B cell (primary cell): Measurements from ENCODE around the gene PYROXD2. TPM values are rescaled to one million over a fixed set of nuclear protein-coding genes. Genes with fewer than 3 reads are reported as not detected.

Source experiments
- ATAC-seq: fragments of 200-7000 bp; cut with Tn5 transposase; one replicate; pipeline ENCODE4 v1.10.0; 2021; ENCODE audit warnings: low read depth, mild to moderate bottlenecking, moderate number of reproducible peaks, moderate library complexity
- CTCF ChIA-PET: fragments of 350-600 bp; sonication (Branson Sonifier 250); formaldehyde crosslinking; loops from one replicate; lab custom pipeline; 2021; ENCODE audit warnings: antibody characterized with exemption, inconsistent platforms; lab: Charles Lee
- POLR2A ChIA-PET: fragments of 350-600 bp; sonication (Branson Sonifier 250); formaldehyde crosslinking; loops from one replicate; lab custom pipeline; 2021; ENCODE audit warnings: antibody characterized with exemption; lab: Charles Lee
- DNase-seq: peaks from one replicate; pipeline ENCODE4 v3.0.0; 2013
- H2AFZ ChIP-seq: 2 replicates; pipeline ENCODE4 v1.6.1; 2012; ENCODE audit warnings: mild to moderate bottlenecking, low read depth, low read length; ENCODE audit not compliant: insufficient read depth, poor library complexity, severe bottlenecking
- H3K27ac ChIP-seq, 2 donors: 1 replicate in 1 of 2; 2 replicates in 1 of 2; pipeline ENCODE4 v1.5.1; 2012 to 2013; ENCODE audit warnings: low read length in 2 of 2, mild to moderate bottlenecking in 2 of 2, moderate library complexity in 1 of 2
- H3K27me3 ChIP-seq, 4 experiments: fragments of 200-600 bp in 1 of 4; sonication (generic) in 1 of 4; replicated peaks in 1 of 4; 1 replicate in 2 of 4; 2 replicates in 2 of 4; pipeline versions ENCODE4 v1.6.1 to v1.7.0; 2013 to 2016; ENCODE audit warnings: low read length in 3 of 4, mild to moderate bottlenecking in 2 of 4, mixed read lengths in 1 of 4, moderate library complexity in 1 of 4; ENCODE audit not compliant: insufficient read depth in 4 of 4, control insufficient read depth in 3 of 4; ENCODE audit errors: control extremely low read depth in 1 of 4
- H3K36me3 ChIP-seq, 2 experiments: replicated peaks in 1 of 2; 1 replicate in 1 of 2; 2 replicates in 1 of 2; pipeline versions ENCODE4 v1.6.1 to v1.7.1; 2013; ENCODE audit warnings: low read length in 1 of 2; ENCODE audit not compliant: insufficient read depth in 2 of 2, control insufficient read depth in 1 of 2; ENCODE audit errors: control extremely low read depth in 1 of 2, extremely low read depth in 1 of 2
- H3K4me1 ChIP-seq, 2 donors: fragments of 200-600 bp in 1 of 2; sonication (generic) in 1 of 2; 1 replicate in 1 of 2; 2 replicates in 1 of 2; pipeline versions ENCODE4 v1.5.1 to v1.6.1; 2013 to 2017; ENCODE audit warnings: low read length in 2 of 2; ENCODE audit not compliant: control insufficient read depth in 2 of 2, insufficient read depth in 2 of 2
- H3K4me2 ChIP-seq: replicated peaks from 2 replicates; pipeline ENCODE3; 2012; ENCODE audit warnings: mild to moderate bottlenecking, low read depth, low read length; ENCODE audit not compliant: poor library complexity, severe bottlenecking
- H3K4me3 ChIP-seq, 5 experiments: fragments of 200-600 bp in 1 of 5; sonication (generic) in 1 of 5; 1 replicate in 3 of 5; 2 replicates in 2 of 5; pipeline versions ENCODE4 v1.5.1 to v1.7.0; 2011 to 2016; ENCODE audit warnings: low read length in 4 of 5, mild to moderate bottlenecking in 4 of 5, low read depth in 2 of 5, control low read depth in 1 of 5, moderate library complexity in 1 of 5; ENCODE audit not compliant: insufficient read depth in 1 of 5; ENCODE audit errors: control extremely low read depth in 1 of 5, extremely low read depth in 1 of 5
- H3K79me2 ChIP-seq: fragments of 200-600 bp; sonication (generic); one replicate; pipeline ENCODE4 v1.6.0; 2016; ENCODE audit warnings: low read length; ENCODE audit not compliant: control insufficient read depth, insufficient read depth
- H3K9ac ChIP-seq: fragments of 200-600 bp; sonication (generic); 2 replicates; pipeline ENCODE4 v1.6.1; 2017; ENCODE audit warnings: mild to moderate bottlenecking, low read length, moderate library complexity
- H3K9me3 ChIP-seq, 3 donors: one replicate each; pipeline versions ENCODE4 v1.6.1 to v1.7.1; 2013; ENCODE audit warnings: low read length in 2 of 3; ENCODE audit not compliant: control insufficient read depth in 2 of 3, insufficient read depth in 1 of 3; ENCODE audit errors: control extremely low read depth in 1 of 3
- H4K20me1 ChIP-seq: 2 replicates; pipeline ENCODE4 v1.6.0; 2012; ENCODE audit warnings: mild to moderate bottlenecking, low read length; ENCODE audit not compliant: insufficient read depth, control insufficient read depth, poor library complexity, severe bottlenecking
- H3K27ac Mint-ChIP-seq: one replicate; pipeline ENCODE4 v1.8.0; 2021; ENCODE audit warnings: mixed read lengths
- H3K27me3 Mint-ChIP-seq: one replicate; pipeline ENCODE4 v1.8.0; 2021; ENCODE audit warnings: mixed read lengths
- H3K4me1 Mint-ChIP-seq: one replicate; pipeline ENCODE4 v1.8.0; 2021; ENCODE audit warnings: mixed read lengths
- H3K4me3 Mint-ChIP-seq: one replicate; pipeline ENCODE4 v1.8.0; 2021; ENCODE audit warnings: mixed read lengths
- H3K9me3 Mint-ChIP-seq: one replicate; pipeline ENCODE4 v1.8.0; 2022; ENCODE audit warnings: mixed read lengths; ENCODE audit not compliant: insufficient read depth
- CTCF ChIP-seq: fragments of 200-600 bp; IDR thresholded peaks from one replicate; pipeline ENCODE4 v1.8.0; 2022; ENCODE audit warnings: antibody characterized with exemption, mild to moderate bottlenecking
- EZH2 ChIP-seq: IDR thresholded peaks from 2 replicates; pipeline ENCODE4 v1.6.1; 2012; ENCODE audit warnings: borderline replicate concordance, low read depth, mild to moderate bottlenecking, moderate library complexity, low read length; ENCODE audit not compliant: insufficient read depth, poor library complexity, severe bottlenecking
- WGBS: methylation state at CpG from one replicate; pipeline ENCODE4 v1.1.5; 2013; ENCODE audit warnings: missing lambda C conversion rate; ENCODE audit not compliant: insufficient coverage; 5-methylcytosine and 5-hydroxymethylcytosine counted together
- intact Hi-C: fragments of 100-400 bp; cut with micrococcal nuclease; formaldehyde crosslinking; loops from one replicate; pipeline ENCODE4 v1.10.0; 2022
- polyA plus RNA-seq: library from polyadenylated mRNA; depleted of rRNA; stranded (reverse); fragments of >200 nt; gene quantifications from 2 replicates; pipeline ENCODE4 v1.2.3, GENCODE V29; 2012
- total RNA-seq, 2 donors: library from RNA; stranded (reverse); fragments of 120-200 nt in 1 of 2; gene quantifications; 1 replicate in 1 of 2; 2 replicates in 1 of 2; pipeline versions ENCODE4 v1.2.3 to v1.2.4, GENCODE V29; 2013 to 2022

PYROXD2 gene
- total and polyA plus RNA-seq, 2 donors (not counting 1 experiment from before 2014, with no cell fraction given), result 25.1 to 960 TPM

GRCh38 chr10:98430427-98430826 lies 15.4 kb upstream of the PYROXD2 start:
- Histone ChIP-seq H3K4me2 (no peak overlapping the region), H3K9me3 (peaks cover 4 to 16% (median 16%) of the 10 kb centered on the region in 3 donors), H4K20me1 (peaks cover 8% of the 10 kb centered on the region), H3K4me1 (no peaks in the 10 kb centered on the region), H3K36me3 (peaks cover 27 to 74% of the 10 kb centered on the region in 2 experiments), H3K27me3 (no peaks in the 10 kb centered on the region), H2AFZ (no peak overlapping the region), H3K9ac (no peak overlapping the region), H3K4me3 (no peak overlapping the region), H3K27ac (no peak overlapping the region), H3K79me2 (no peaks in the 10 kb centered on the region)
- no peak overlapping the region for H3K27ac Mint-ChIP-seq
- DNase-seq (no peak), ATAC-seq (no peak)
- H3K9me3 Mint-ChIP-seq, result peaks cover 3% of the 10 kb centered on the region
- H3K4me1 Mint-ChIP-seq, result no peaks in the 10 kb centered on the region
- CTCF ChIA-PET, result no interaction called here
- no peak for TF ChIP-seq EZH2
- no peak for TF ChIP-seq CTCF
- POLR2A ChIA-PET, result no interaction called here
- 97% methylated on average over 7 of the region's 8 CpGs for WGBS
- no peak overlapping the region for H3K4me3 Mint-ChIP-seq
- intact Hi-C loops, result no loop called here
- no peaks in the 10 kb centered on the region for H3K27me3 Mint-ChIP-seq

GRCh38 chr10:98429320-98430072 lies 14.5 kb upstream of the PYROXD2 start:
- ATAC-seq, result no peak
- Histone ChIP-seq H3K9ac (no peak overlapping the region), H3K27ac (no peak overlapping the region), H3K4me1 (no peaks in the 10 kb centered on the region), H3K27me3 (no peaks in the 10 kb centered on the region), H3K36me3 (peaks cover 22 to 73% of the 10 kb centered on the region in 2 experiments), H3K79me2 (no peaks in the 10 kb centered on the region), H2AFZ (no peak overlapping the region), H4K20me1 (peaks cover 8% of the 10 kb centered on the region), H3K9me3 (peaks cover 4 to 16% (median 16%) of the 10 kb centered on the region in 3 donors), H3K4me3 (no peak overlapping the region), H3K4me2 (no peak overlapping the region)
- Mint-ChIP-seq H3K27ac (no peak overlapping the region), H3K27me3 (no peaks in the 10 kb centered on the region), H3K9me3 (peaks cover 3% of the 10 kb centered on the region), H3K4me3 (no peak overlapping the region), H3K4me1 (no peaks in the 10 kb centered on the region)
- DNase-seq, result no peak
- WGBS, result 97% methylated on average over 21 of the region's 22 CpGs
- intact Hi-C loops, result no loop called here
- TF ChIP-seq EZH2, result no peak
- no peak for TF ChIP-seq CTCF
- ChIA-PET POLR2A (interaction anchor here (0.6 kb wide), 1 partner anchor 13 kb away, joined by 6 read pairs; no protein-coding TSS in a partner anchor), CTCF (interaction anchor here (5.0 kb wide), 1 partner anchor 7 kb away, joined by 20 read pairs; no protein-coding TSS in a partner anchor)
